GM12874 (cell line): ENCODE results near the gene BICD2.

Experiments used
- TF ChIP-seq, protein P1 (sequence below): IDR thresholded peaks from 2 replicates; pipeline ENCODE4 v1.5.1; 2011; ENCODE audit warnings: low read depth, mild to moderate bottlenecking, control low read depth, low read length, moderate library complexity; ENCODE audit not compliant: insufficient read depth

BICD2 gene

DNA sequence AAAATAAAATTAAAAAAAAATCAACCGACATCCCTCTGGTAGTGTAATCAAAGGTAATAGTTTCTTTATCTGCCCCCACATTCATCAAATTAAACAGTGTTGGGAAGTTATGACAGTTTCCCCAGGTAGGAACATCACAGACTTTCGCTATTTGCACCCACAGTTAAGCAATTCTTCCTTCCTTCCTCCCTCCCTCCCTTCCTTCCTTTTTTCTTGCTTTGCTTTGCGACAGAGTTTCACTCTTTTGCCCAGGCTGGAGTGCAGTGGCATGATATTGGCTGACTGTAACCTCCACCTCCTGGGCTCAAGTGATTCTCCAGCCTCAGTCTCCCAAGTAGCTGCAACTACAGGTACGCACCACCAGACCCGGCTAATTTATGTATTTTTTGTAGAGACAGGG is 10.8 kb upstream of the BICD2 start:
- TF ChIP-seq, protein P1, sequence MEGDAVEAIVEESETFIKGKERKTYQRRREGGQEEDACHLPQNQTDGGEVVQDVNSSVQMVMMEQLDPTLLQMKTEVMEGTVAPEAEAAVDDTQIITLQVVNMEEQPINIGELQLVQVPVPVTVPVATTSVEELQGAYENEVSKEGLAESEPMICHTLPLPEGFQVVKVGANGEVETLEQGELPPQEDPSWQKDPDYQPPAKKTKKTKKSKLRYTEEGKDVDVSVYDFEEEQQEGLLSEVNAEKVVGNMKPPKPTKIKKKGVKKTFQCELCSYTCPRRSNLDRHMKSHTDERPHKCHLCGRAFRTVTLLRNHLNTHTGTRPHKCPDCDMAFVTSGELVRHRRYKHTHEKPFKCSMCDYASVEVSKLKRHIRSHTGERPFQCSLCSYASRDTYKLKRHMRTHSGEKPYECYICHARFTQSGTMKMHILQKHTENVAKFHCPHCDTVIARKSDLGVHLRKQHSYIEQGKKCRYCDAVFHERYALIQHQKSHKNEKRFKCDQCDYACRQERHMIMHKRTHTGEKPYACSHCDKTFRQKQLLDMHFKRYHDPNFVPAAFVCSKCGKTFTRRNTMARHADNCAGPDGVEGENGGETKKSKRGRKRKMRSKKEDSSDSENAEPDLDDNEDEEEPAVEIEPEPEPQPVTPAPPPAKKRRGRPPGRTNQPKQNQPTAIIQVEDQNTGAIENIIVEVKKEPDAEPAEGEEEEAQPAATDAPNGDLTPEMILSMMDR, result no peak

DNA sequence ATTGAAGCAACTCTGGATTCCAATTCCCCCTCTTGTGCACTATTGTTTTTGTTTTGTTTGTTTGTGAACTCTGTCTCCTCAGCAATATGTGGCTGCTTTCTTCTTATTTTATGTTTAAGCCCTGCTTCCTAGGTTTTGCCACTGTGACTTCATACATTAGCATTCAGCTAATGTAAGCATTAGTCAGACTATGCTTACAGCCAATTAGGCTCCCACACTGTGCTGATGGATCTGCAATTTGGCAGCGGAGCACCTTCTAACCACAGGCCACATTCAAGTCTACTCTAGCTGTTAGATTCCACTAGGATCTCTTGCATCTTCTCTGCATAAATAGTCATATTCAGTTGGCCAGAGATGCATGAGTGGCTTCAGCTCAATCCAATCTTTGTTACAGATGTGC is 9.6 kb upstream of the BICD2 start:
- TF ChIP-seq, protein P1, result no peak

DNA sequence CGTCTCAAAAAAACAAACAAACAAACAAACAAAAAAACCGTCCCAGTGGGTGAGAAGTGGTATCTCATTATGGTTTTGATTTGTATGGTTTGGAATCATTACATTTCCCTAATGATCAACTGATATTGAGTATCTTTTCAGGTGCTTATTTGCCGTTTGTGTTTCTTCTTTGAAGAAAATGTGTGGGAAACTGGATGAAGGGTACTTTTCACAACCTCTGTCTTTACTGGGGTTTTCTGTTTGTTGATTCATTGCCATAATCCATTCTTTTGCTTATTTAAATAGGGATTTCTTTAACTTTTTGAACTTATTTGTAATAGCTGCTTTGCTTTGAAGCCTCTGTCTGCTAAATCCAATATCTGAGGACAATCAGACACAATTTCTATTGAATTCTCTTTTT is 9.2 kb upstream of the BICD2 start:
- TF ChIP-seq, protein P1, result no peak

GRCh38 chr9:92771309-92771708 is 6.7 kb upstream of the BICD2 start:
- TF ChIP-seq, protein P1, result no peak

- TF ChIP-seq, protein P1, result no peak
Observed at GRCh38 chr9:92770360-92770995, 5.8 kb upstream of the BICD2 start.

- TF ChIP-seq, protein P1, result no peak
Observed at GRCh38 chr9:92769990-92770359, 5.3 kb upstream of the BICD2 start.

DNA sequence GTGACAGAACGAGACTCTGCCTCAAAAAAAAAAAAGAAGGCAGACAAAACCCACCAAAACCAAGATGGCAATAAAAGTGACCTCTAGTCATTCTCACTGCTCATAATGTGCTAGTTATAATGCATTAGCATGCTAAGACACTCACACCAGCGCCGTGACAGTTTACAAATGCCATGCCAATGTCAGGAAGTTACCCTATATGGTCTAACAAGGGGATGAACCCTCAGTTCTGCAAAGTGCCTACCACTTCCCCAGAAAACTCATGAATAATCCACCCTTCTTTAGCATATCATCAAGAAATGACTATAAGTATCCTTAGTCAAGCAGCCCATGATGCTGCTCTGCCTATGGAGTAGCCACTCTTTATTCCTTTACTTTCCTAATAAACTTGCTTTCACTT is 4.7 kb upstream of the BICD2 start:
- TF ChIP-seq, protein P1, result no peak
